ENCODE data around the gene TRH.
A peak's percentile ranks its signal among the peaks of the same experiment; 100 is the strongest.
"Not testable (repeated sequence)": the region's sequence is repeated elsewhere in the genome, so short reads cannot be mapped to it uniquely, and the experiment has no call there.

Gene TRH

GRCh38 chr3:130012108-130012507, 37.6 kb downstream of the TRH start:
- DNase-seq (ENCODE audit: low spot score), result peak; percentile 13

GRCh38 chr3:130013246-130013645, 38.7 kb downstream of the TRH start:
- not testable (repeated sequence) for DNase-seq (ENCODE audit: low spot score)

GRCh38 chr3:130014526-130014925, 40.0 kb downstream of the TRH start:
- no peak for DNase-seq (ENCODE audit: low spot score)

GRCh38 chr3:130017661-130018060, 43.1 kb downstream of the TRH start:
- DNase-seq (ENCODE audit: low spot score), result not testable (repeated sequence)

- DNase-seq (ENCODE audit: low spot score), result not testable (repeated sequence)
These were observed 51.8 kb downstream of the TRH start for GRCh38 chr3:130026146-130026829.

- not testable (repeated sequence) for DNase-seq (ENCODE audit: low spot score)
These were observed 52.9 kb downstream of the TRH start for GRCh38 chr3:130027437-130027836.
